ENCODE measurements around the gene C12orf57. TPM values are rescaled to one million over a fixed set of nuclear protein-coding genes. Genes with fewer than 3 reads are reported as not detected.

C12orf57 gene
- total and polyA plus RNA-seq, 2 of the 13 experiments (the other 11 are each of a cell fraction or from before 2014, with no cell fraction given), result 84.0 to 287 TPM

- TF ChIP-seq ZNF329 (CRISPR knock-in tag; IDR thresholded peaks at IDR 0.05; ENCODE audit: low read depth) (peak; percentile 28; the same call in 1 of the 2 replicates), HMG20A (CRISPR knock-in tag; IDR thresholded peaks at IDR 0.05; ENCODE audit: borderline replicate concordance) (peak; percentile 59; the same call in 1 of the 2 replicates), FOSL2 (CRISPR knock-in tag; IDR thresholded peaks at IDR 0.05) (peak; percentile 53), TBL1XR1 (IDR thresholded peaks at IDR 0.05; ENCODE audit: borderline replicate concordance, low read length, partially characterized antibody) (peak; percentile 39), ZNF768 (CRISPR knock-in tag; IDR thresholded peaks at IDR 0.05) (peak; percentile 57; the same call in 1 of the 2 replicates), RFX3 (CRISPR knock-in tag; IDR thresholded peaks at IDR 0.05) (0 out of 2 replicates have a peak, but pooled peaks have one; percentile 23), CREB1 (IDR thresholded peaks at IDR 0.05) (peak; percentile 16; the same call in 1 of the 2 replicates), CREB1 (CRISPR knock-in tag; IDR thresholded peaks at IDR 0.05) (peak; percentile 90), ZNF367 (CRISPR knock-in tag; IDR thresholded peaks at IDR 0.05; ENCODE audit: borderline replicate concordance) (peak; percentile 60; the same call in 1 of the 2 replicates), ZNF260 (CRISPR knock-in tag; IDR thresholded peaks at IDR 0.05; ENCODE audit: borderline replicate concordance, low read depth) (0 out of 2 replicates have a peak, but pooled peaks have one; percentile 38), ADNP (CRISPR knock-in tag; IDR thresholded peaks at IDR 0.05) (no peak), ZNF230 (CRISPR knock-in tag; IDR thresholded peaks at IDR 0.05) (no peak; the same call in 1 of the 2 replicates), TFDP1 (CRISPR knock-in tag; IDR thresholded peaks at IDR 0.05; ENCODE audit: borderline replicate concordance) (peak; percentile 44; the same call in 1 of the 2 replicates), PRPF4 (IDR thresholded peaks at IDR 0.05; ENCODE audit: low read depth, low read length, poor library complexity, severe bottlenecking) (no peak), PAXIP1 (CRISPR knock-in tag; conservative IDR thresholded peaks at IDR 0.05) (peak; percentile 62), ELF3 (CRISPR knock-in tag; IDR thresholded peaks at IDR 0.05) (peak; percentile 78), ZNF724P (CRISPR knock-in tag; IDR thresholded peaks at IDR 0.05; ENCODE audit: borderline replicate concordance) (no peak), ZNF484 (CRISPR knock-in tag; IDR thresholded peaks at IDR 0.05; ENCODE audit: borderline replicate concordance, low read depth) (no peak), ZNF670 (CRISPR knock-in tag; IDR thresholded peaks at IDR 0.05; ENCODE audit: borderline replicate concordance) (no peak; the same call in 1 of the 2 replicates), MTA1 (CRISPR knock-in tag; IDR thresholded peaks at IDR 0.05; ENCODE audit: borderline replicate concordance) (peak; percentile 74)
Measured at GRCh38 chr12:6943722-6944380, at the start of gene C12orf57, which contains the start of gene RNU7-1 (continued).
